GM12801 (cell line): ENCODE results near the gene IL7R.

Source experiments
- TF ChIP-seq, protein P1 (sequence below): IDR thresholded peaks from one replicate; pipeline ENCODE4 v1.5.1; 2011; ENCODE audit warnings: control low read depth; ENCODE audit not compliant: insufficient read length; ENCODE audit errors: extremely low read depth

IL7R gene

GRCh38 chr5:35819026-35819425, 37.7 kb upstream of the IL7R start:
- TF ChIP-seq, protein P1, sequence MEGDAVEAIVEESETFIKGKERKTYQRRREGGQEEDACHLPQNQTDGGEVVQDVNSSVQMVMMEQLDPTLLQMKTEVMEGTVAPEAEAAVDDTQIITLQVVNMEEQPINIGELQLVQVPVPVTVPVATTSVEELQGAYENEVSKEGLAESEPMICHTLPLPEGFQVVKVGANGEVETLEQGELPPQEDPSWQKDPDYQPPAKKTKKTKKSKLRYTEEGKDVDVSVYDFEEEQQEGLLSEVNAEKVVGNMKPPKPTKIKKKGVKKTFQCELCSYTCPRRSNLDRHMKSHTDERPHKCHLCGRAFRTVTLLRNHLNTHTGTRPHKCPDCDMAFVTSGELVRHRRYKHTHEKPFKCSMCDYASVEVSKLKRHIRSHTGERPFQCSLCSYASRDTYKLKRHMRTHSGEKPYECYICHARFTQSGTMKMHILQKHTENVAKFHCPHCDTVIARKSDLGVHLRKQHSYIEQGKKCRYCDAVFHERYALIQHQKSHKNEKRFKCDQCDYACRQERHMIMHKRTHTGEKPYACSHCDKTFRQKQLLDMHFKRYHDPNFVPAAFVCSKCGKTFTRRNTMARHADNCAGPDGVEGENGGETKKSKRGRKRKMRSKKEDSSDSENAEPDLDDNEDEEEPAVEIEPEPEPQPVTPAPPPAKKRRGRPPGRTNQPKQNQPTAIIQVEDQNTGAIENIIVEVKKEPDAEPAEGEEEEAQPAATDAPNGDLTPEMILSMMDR: no peak

DNA sequence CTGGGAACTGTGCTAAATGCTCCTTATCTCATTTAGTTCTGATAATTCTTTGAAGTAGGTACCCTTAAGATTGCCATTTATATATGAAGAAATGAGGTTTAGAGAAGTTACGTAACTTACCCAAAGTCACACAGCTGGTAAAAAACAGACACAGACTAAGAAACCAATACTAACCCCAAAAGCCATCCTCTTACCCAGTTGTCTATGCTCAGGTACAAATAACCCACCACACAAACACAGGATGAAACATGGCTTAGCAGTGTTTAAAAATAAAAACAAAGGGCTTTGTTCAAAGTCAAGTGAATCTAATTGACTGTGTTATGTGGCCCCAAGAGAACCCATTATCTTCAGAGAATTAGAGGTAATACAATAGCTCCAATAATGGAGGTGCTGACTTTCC, 37.0 kb upstream of the IL7R start:
- TF ChIP-seq, protein P1: no peak

DNA sequence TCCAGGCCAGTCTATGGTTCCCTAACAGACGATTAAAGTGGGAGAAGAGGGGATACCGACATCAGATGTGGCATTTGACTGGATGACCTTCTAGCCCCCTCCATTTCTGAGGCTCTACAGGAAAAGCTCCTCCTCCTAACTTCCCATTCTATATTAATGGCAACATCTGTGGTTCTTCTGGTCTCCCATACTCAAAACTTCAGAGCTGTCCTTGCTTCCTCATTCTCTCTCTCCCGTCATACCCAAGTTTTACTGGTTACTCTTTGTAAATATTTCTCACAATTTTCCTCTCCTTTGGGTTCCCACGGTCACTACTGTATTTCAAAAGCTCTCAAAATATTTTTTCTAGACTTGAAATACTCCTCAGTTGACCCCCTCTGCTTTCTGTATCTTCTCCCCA, 36.0 kb upstream of the IL7R start:
- TF ChIP-seq, protein P1: no peak

GRCh38 chr5:35821513-35821912, 35.2 kb upstream of the IL7R start:
- TF ChIP-seq, protein P1: no peak

GRCh38 chr5:35822511-35822910, 34.2 kb upstream of the IL7R start:
- TF ChIP-seq, protein P1: no peak

DNA sequence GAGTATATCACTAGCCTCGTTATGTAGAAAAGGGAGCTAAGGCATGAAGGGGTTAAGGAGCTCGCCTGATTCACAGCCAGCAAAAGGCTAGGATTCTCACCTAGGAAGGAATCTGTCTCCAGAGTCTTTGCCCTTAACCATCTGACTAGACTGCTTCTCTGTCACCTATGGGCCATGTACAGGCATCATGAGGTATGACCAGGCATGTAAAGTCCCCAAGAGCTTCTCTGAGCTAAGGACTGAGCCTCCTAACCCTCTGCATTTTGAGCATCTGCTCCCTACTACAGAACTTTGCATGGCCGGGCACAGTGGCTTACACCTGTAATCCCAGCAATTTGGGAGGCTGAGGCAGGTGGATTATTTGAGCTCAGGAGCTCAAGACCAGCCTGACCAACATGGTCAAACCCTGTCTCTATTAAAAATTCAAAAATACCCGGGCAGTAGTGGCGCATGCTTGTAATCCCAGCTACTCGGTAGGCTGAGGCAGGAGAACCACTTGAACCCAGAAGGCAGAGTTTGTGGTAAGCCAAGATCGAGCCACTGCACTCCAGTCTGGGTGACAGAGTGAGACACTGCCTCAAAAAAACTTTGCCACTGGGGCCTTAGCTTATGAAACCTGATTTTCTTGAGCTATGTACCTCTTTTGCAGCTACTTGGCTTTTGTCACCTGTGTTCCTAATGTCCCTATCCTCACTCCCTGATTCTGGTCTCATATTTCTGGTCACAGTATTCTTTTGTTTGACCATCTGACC, 33.2 kb upstream of the IL7R start:
- TF ChIP-seq, protein P1: no peak

DNA sequence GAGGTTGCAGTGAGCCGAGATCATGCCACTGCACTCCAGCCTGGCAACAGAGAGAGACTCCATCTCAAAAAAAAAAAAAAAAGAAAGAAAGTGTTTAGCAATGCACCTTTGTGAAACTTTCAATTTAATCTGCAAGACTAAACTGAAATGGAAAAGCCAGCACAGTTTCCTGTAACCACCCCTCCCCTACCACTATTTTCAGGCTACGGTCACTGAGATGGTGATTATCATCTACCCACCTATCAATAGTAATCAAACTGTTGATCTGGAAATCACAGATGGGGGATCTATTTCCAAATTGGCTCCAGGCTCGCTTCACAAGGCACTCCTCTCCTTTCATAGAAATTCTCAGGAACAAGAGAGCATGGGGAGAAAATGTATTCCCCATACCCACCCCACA, 30.6 kb upstream of the IL7R start:
- TF ChIP-seq, protein P1: no peak
